Measurements from ENCODE around the gene CHST1.

The CHST1 gene

GRCh38 chr11:45675646-45676045 is 10.2 kb upstream of the CHST1 start:
- no peak overlapping the region for H3K4me3 ChIP-seq (ENCODE audit: low read depth, low read length)
- no peak for DNase-seq (ENCODE audit: low read depth, low spot score)
- ChIA-PET CTCF (no interaction called here), POLR2A (no interaction called here)
- TF ChIP-seq, protein P1, sequence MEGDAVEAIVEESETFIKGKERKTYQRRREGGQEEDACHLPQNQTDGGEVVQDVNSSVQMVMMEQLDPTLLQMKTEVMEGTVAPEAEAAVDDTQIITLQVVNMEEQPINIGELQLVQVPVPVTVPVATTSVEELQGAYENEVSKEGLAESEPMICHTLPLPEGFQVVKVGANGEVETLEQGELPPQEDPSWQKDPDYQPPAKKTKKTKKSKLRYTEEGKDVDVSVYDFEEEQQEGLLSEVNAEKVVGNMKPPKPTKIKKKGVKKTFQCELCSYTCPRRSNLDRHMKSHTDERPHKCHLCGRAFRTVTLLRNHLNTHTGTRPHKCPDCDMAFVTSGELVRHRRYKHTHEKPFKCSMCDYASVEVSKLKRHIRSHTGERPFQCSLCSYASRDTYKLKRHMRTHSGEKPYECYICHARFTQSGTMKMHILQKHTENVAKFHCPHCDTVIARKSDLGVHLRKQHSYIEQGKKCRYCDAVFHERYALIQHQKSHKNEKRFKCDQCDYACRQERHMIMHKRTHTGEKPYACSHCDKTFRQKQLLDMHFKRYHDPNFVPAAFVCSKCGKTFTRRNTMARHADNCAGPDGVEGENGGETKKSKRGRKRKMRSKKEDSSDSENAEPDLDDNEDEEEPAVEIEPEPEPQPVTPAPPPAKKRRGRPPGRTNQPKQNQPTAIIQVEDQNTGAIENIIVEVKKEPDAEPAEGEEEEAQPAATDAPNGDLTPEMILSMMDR (IDR thresholded peaks at IDR 0.05; ENCODE audit: insufficient read depth, low read length, missing control alignments) = no peak

GRCh38 chr11:45674481-45675190 is 9.2 kb upstream of the CHST1 start:
- no peak overlapping the region for H3K4me3 ChIP-seq (ENCODE audit: low read depth, low read length)
- POLR2A ChIA-PET = no interaction called here
- DNase-seq (ENCODE audit: low read depth, low spot score) = no peak
- TF ChIP-seq, protein P1 (IDR thresholded peaks at IDR 0.05; ENCODE audit: insufficient read depth, low read length, missing control alignments) = no peak
- CTCF ChIA-PET = no interaction called here

- POLR2A ChIA-PET = no interaction called here
- CTCF ChIA-PET = interaction anchor here (0.8 kb wide), 1 partner anchor 18 kb away, joined by 3 read pairs; no protein-coding TSS in a partner anchor
- TF ChIP-seq, protein P1 (IDR thresholded peaks at IDR 0.05; ENCODE audit: insufficient read depth, low read length, missing control alignments) = no peak
- H3K4me3 ChIP-seq (ENCODE audit: low read depth, low read length) = no peak overlapping the region
- DNase-seq (ENCODE audit: low read depth, low spot score) = no peak
Measured at GRCh38 chr11:45673441-45673840, 8.0 kb upstream of the CHST1 start.

GRCh38 chr11:45672593-45672992 is 7.2 kb upstream of the CHST1 start:
- POLR2A ChIA-PET = no interaction called here
- TF ChIP-seq, protein P1 (IDR thresholded peaks at IDR 0.05; ENCODE audit: insufficient read depth, low read length, missing control alignments) = no peak
- H3K4me3 ChIP-seq (ENCODE audit: low read depth, low read length) = no peak overlapping the region
- CTCF ChIA-PET = interaction anchor here (0.8 to 0.9 kb wide), 3 partner anchors 16 to 302 kb away, joined by 3 read pairs; no protein-coding TSS in a partner anchor
- no peak for DNase-seq (ENCODE audit: low read depth, low spot score)

- TF ChIP-seq, protein P1 (IDR thresholded peaks at IDR 0.05; ENCODE audit: insufficient read depth, low read length, missing control alignments) = no peak
- ChIA-PET POLR2A (no interaction called here), CTCF (interaction anchor here (0.9 to 1.0 kb wide), 2 partner anchors 15 to 100 kb away, joined by 3 read pairs; no protein-coding TSS in a partner anchor)
- DNase-seq (ENCODE audit: low read depth, low spot score) = no peak
- H3K4me3 ChIP-seq (ENCODE audit: low read depth, low read length) = no peak overlapping the region
Measured at GRCh38 chr11:45671246-45672171, 6.1 kb upstream of the CHST1 start.

All from AG04449 (cell line).